Activated CD8-positive, alpha-beta memory T cell treated with anti-CD3 and anti-CD28 coated beads, Interleukin-2, amount 10 ng/mL, durations not matched to agents 7 days and 5 days (primary cell): ENCODE data around the gene FAM131C. TPM values are rescaled to one million over a fixed set of nuclear protein-coding genes. Genes with fewer than 3 reads are reported as not detected.
A peak's percentile ranks its signal among the peaks of the same experiment; 100 is the strongest.
"Not testable (repeated sequence)": the region's sequence is repeated elsewhere in the genome, so short reads cannot be mapped to it uniquely, and the experiment has no call there.

ENCODE experiments used
- ATAC-seq: fragments of 150-1000 bp; cut with Tn5 transposase; one replicate; pipeline ENCODE4 v1.10.0; 2021; ENCODE audit warnings: moderate library complexity
- CTCF ChIA-PET: fragments of 350-600 bp; sonication (Branson Sonifier 250); formaldehyde crosslinking; loops from one replicate; lab custom pipeline; 2021; ENCODE audit warnings: antibody characterized with exemption; lab: Charles Lee
- DNase-seq: peaks from one replicate; pipeline ENCODE4 v3.0.0-alpha.2; 2020
- H3K27ac Mint-ChIP-seq: one replicate; pipeline ENCODE4 v1.8.0; 2021; ENCODE audit warnings: mild to moderate bottlenecking, mixed read lengths
- H3K27me3 Mint-ChIP-seq: one replicate; pipeline ENCODE4 v1.8.0; 2021; ENCODE audit warnings: mixed read lengths
- H3K36me3 Mint-ChIP-seq: one replicate; pipeline ENCODE4 v1.8.0; 2021; ENCODE audit warnings: mild to moderate bottlenecking, mixed read lengths
- H3K4me1 Mint-ChIP-seq: one replicate; pipeline ENCODE4 v1.8.0; 2021; ENCODE audit warnings: mixed read lengths
- H3K4me3 Mint-ChIP-seq: one replicate; pipeline ENCODE4 v1.8.0; 2021; ENCODE audit warnings: mild to moderate bottlenecking, moderate library complexity, mixed read lengths
- H3K9me3 Mint-ChIP-seq: one replicate; pipeline ENCODE4 v1.8.0; 2022; ENCODE audit warnings: low read depth, mixed read lengths
- total RNA-seq, 2 experiments: library from RNA; stranded (reverse); gene quantifications; one replicate each; pipeline ENCODE4 v1.2.3, GENCODE V29; 2021

FAM131C gene
- total RNA-seq, 2 experiments from 2014 or later = 0.91 to 1.8 TPM

GRCh38 chr1:16058394-16059120 is 14.9 kb downstream of the FAM131C start:
- H3K4me1 Mint-ChIP-seq = peaks cover 15% of the 10 kb centered on the region
- H3K27ac Mint-ChIP-seq, H3K9me3 Mint-ChIP-seq, H3K4me3 Mint-ChIP-seq, DNase-seq, H3K27me3 Mint-ChIP-seq, H3K36me3 Mint-ChIP-seq, CTCF ChIA-PET, ATAC-seq: not testable (repeated sequence)

DNA sequence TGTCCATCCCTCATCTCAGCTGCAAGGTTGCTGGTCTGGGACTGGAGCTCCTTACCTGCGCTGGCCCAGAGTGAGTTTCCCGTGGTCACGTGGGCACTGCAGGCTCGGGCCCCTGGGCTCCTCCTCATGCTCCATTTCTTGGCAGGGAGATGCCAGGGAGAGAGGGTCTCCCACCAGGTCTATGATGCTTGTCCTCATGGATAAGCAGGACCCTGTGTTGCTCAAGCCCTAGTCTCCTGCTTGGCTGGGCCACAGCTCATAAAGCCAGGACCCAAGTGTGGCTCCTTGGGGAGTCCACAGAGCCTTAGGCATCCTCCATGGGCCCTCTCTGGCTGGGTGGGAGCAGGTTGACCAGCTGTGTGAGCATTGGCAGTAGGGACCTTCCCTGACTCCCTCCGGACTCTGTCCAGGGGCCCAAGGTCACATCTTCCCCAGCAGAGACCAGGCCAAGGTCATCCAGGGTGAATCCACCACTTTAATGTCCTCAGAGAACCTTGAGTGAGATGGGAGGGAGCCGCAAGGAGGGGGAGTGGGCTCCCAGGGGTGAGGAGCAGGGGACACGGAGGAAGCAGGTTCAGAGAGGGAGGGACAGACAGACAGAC is 16.0 kb downstream of the FAM131C start:
- not testable (repeated sequence) for DNase-seq, ATAC-seq, H3K9me3 Mint-ChIP-seq, H3K27ac Mint-ChIP-seq, H3K4me3 Mint-ChIP-seq, H3K36me3 Mint-ChIP-seq, H3K27me3 Mint-ChIP-seq
- CTCF ChIA-PET = interaction anchor here (4.6 kb wide), 1 partner anchor 49 kb away, joined by 39 read pairs; no protein-coding TSS in a partner anchor
- H3K4me1 Mint-ChIP-seq = peaks cover 11% of the 10 kb centered on the region

GRCh38 chr1:16056521-16056912 is 16.9 kb downstream of the FAM131C start:
- peaks cover 11% of the 10 kb centered on the region for H3K4me1 Mint-ChIP-seq
- not testable (repeated sequence) for H3K4me3 Mint-ChIP-seq, H3K27ac Mint-ChIP-seq, H3K27me3 Mint-ChIP-seq, DNase-seq, H3K36me3 Mint-ChIP-seq, ATAC-seq, H3K9me3 Mint-ChIP-seq
- CTCF ChIA-PET = interaction anchor here (0.6 to 4.6 kb wide), 12 partner anchors 8 to 278 kb away, joined by 3 to 39 read pairs (median 5); partner anchors contain the start of gene FAM131C

GRCh38 chr1:16055613-16056520 is 17.6 kb downstream of the FAM131C start:
- peak; percentile 94 for DNase-seq
- H3K27me3 Mint-ChIP-seq = peaks cover 4% of the 10 kb centered on the region
- no peaks in the 10 kb centered on the region for H3K9me3 Mint-ChIP-seq
- no peaks in the 10 kb centered on the region for H3K36me3 Mint-ChIP-seq
- peak; percentile 98 for ATAC-seq
- H3K27ac Mint-ChIP-seq = no peak overlapping the region
- H3K4me3 Mint-ChIP-seq = no peak overlapping the region
- CTCF ChIA-PET = interaction anchor here (0.6 to 4.6 kb wide), 14 partner anchors 9 to 453 kb away, joined by 3 to 39 read pairs (median 5); partner anchors contain the start of gene FAM131C
- peaks cover 11% of the 10 kb centered on the region for H3K4me1 Mint-ChIP-seq

- H3K36me3 Mint-ChIP-seq = no peaks in the 10 kb centered on the region
- no peaks in the 10 kb centered on the region for H3K9me3 Mint-ChIP-seq
- H3K4me3 Mint-ChIP-seq = no peak overlapping the region
- ATAC-seq (no peak), DNase-seq (no peak)
- CTCF ChIA-PET = interaction anchor here (0.7 to 4.6 kb wide), 10 partner anchors 10 to 452 kb away, joined by 3 to 39 read pairs (median 6); partner anchors contain the start of gene FAM131C
- H3K27ac Mint-ChIP-seq = no peak overlapping the region
- peaks cover 11% of the 10 kb centered on the region for H3K4me1 Mint-ChIP-seq
- H3K27me3 Mint-ChIP-seq = peaks cover 3% of the 10 kb centered on the region
Measured at GRCh38 chr1:16054598-16055540, 18.6 kb downstream of the FAM131C start.

GRCh38 chr1:16053781-16054502 is 19.5 kb downstream of the FAM131C start:
- no peak overlapping the region for H3K27ac Mint-ChIP-seq
- peaks cover 11% of the 10 kb centered on the region for H3K4me1 Mint-ChIP-seq
- no peak for DNase-seq
- CTCF ChIA-PET = interaction anchor here (1.4 to 4.6 kb wide), 4 partner anchors 11 to 262 kb away, joined by 3 to 39 read pairs (median 14); no protein-coding TSS in a partner anchor
- ATAC-seq = no peak
- H3K4me3 Mint-ChIP-seq = no peak overlapping the region
- no peaks in the 10 kb centered on the region for H3K9me3 Mint-ChIP-seq
- peaks cover 10% of the 10 kb centered on the region for H3K27me3 Mint-ChIP-seq
- H3K36me3 Mint-ChIP-seq = no peaks in the 10 kb centered on the region

DNA sequence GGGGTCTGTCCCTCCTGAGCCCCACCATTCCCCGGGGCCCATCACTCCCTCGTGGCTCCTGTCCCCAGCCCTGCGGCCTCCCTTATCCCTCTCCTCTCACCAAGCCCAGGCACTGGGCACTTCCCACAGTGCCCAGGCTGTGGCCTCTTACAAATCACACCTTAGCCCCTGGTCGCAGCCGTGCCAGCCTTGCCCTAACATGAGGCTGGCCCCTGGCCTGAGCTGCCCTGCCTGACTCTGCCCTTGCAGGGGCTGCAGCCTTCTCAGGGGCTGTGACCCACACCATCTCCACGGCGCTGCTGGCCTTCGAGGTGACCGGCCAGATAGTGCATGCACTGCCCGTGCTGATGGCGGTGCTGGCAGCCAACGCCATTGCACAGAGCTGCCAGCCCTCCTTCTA is 21.5 kb downstream of the FAM131C start:
- DNase-seq, H3K27ac Mint-ChIP-seq, H3K4me3 Mint-ChIP-seq, CTCF ChIA-PET, ATAC-seq, H3K36me3 Mint-ChIP-seq, H3K9me3 Mint-ChIP-seq: not testable (repeated sequence)
- peaks cover 17% of the 10 kb centered on the region for H3K27me3 Mint-ChIP-seq
- peaks cover 11% of the 10 kb centered on the region for H3K4me1 Mint-ChIP-seq

DNA sequence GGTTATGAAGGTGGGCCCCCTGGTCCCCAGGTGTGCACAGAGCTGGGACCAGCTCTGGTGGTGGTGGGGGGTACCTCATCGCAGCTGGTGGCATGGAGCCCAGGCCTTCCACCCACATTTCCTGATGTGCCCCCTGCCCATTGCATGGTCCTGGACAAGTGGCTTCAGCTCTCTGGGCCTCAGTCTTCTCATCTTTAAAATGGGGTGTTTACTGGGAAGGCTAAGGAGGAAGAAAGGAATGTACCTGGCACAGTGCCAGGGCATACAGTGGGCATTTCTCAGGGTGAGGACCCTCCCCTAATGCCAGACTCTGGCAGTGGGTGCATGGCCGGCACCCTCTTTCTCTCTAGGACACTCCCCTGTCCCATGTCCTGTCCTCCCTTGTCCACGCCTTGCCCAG is 22.4 kb downstream of the FAM131C start:
- no peak for DNase-seq

GRCh38 chr1:16050328-16050727 is 23.1 kb downstream of the FAM131C start:
- Mint-ChIP-seq H3K27ac (no peak overlapping the region), H3K4me1 (peaks cover 5% of the 10 kb centered on the region), H3K27me3 (peaks cover 18% of the 10 kb centered on the region), H3K9me3 (no peaks in the 10 kb centered on the region), H3K4me3 (no peak overlapping the region), H3K36me3 (no peaks in the 10 kb centered on the region)
- no peak for ATAC-seq
- CTCF ChIA-PET = interaction anchor here (1.4 kb wide), 1 partner anchor 259 kb away, joined by 3 read pairs; no protein-coding TSS in a partner anchor
- no peak for DNase-seq

More for the DNA sequence above, 22.4 kb downstream of the FAM131C start:
- no peak for ATAC-seq
- H3K4me3 Mint-ChIP-seq = no peak overlapping the region
- no peak overlapping the region for H3K27ac Mint-ChIP-seq
- H3K4me1 Mint-ChIP-seq = peaks cover 8% of the 10 kb centered on the region
- CTCF ChIA-PET = no interaction called here
- H3K9me3 Mint-ChIP-seq = no peaks in the 10 kb centered on the region
- peaks cover 18% of the 10 kb centered on the region for H3K27me3 Mint-ChIP-seq
- H3K36me3 Mint-ChIP-seq = no peaks in the 10 kb centered on the region

DNA sequence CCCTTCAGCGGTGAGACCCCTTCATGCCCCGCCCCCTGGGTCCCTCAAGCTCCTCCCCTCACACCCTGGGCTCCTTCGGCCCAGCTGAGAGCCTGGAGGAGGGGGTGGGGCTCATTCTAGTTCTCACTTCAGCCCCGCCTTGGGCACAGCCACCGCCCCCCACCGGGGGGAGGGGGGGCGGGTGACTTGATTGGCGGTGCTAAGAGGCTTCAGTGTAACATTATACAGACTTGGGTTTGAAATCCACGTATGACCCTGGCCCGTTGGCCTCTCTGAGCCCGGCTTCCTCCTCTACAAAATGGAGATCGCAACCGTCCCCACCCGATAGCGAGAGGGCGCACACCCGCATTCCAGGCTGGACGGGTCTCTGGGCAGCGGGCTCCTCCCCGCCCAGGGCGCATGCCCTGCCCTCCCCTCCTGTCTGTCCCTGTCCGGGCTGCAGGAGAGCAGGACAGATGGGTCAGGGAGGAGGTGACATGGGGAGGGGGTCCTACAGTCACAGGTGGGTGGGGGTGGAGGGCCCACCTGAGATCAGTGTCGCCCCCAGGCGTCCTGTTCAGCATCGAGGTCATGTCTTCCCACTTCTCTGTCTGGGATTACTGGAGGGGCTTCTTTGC is 24.8 kb downstream of the FAM131C start:
- Mint-ChIP-seq H3K9me3 (no peaks in the 10 kb centered on the region), H3K27ac (no peak overlapping the region), H3K27me3 (peaks cover 18% of the 10 kb centered on the region), H3K4me3 (no peak overlapping the region), H3K4me1 (peaks cover under 1% of the 10 kb centered on the region), H3K36me3 (no peaks in the 10 kb centered on the region)
- CTCF ChIA-PET = no interaction called here
- DNase-seq (no peak), ATAC-seq (peak; percentile 54)

- H3K36me3 Mint-ChIP-seq = no peaks in the 10 kb centered on the region
- DNase-seq (no peak), ATAC-seq (no peak)
- H3K9me3 Mint-ChIP-seq = no peaks in the 10 kb centered on the region
- CTCF ChIA-PET = interaction anchor here (1.1 kb wide), 1 partner anchor 39 kb away, joined by 3 read pairs; no protein-coding TSS in a partner anchor
- H3K4me1 Mint-ChIP-seq = no peaks in the 10 kb centered on the region
- peaks cover 18% of the 10 kb centered on the region for H3K27me3 Mint-ChIP-seq
- H3K27ac Mint-ChIP-seq = no peak overlapping the region
- no peak overlapping the region for H3K4me3 Mint-ChIP-seq
Measured at GRCh38 chr1:16047791-16048475, 25.5 kb downstream of the FAM131C start.
